Endothelial cell of umbilical vein (primary cell): Measurements from ENCODE around the gene TMEM121B. TPM values are rescaled to one million over a fixed set of nuclear protein-coding genes. Genes with fewer than 3 reads are reported as not detected.

ENCODE experiments used
- BruUV-seq: library from RNA; stranded (reverse); fragments of 400-500 nt; replicated peaks from 2 replicates; lab custom pipeline; 2021; lab: Mats Ljungman, UMichigan
- CTCF ChIA-PET: fragments of 300-600, 350-600 bp; sonication (Branson Sonifier 250); formaldehyde crosslinking; loops from one replicate; lab custom pipeline; 2021; ENCODE audit warnings: antibody characterized with exemption, inconsistent platforms; lab: Charles Lee
- POLR2A ChIA-PET: fragments of 300-600, 350-600 bp; sonication (Branson Sonifier 250); formaldehyde crosslinking; loops from one replicate; lab custom pipeline; 2021; ENCODE audit warnings: antibody characterized with exemption, inconsistent platforms; lab: Charles Lee
- DNase-seq: peaks from one replicate; pipeline ENCODE4 v3.0.0-alpha.2; 2011; ENCODE audit warnings: low read depth, low spot score
- FAIRE-seq: peaks from 2 replicates; lab custom pipeline; 2011; peaks lifted over from hg19 to GRCh38; lab: Jason Lieb, UNC
- H2AFZ ChIP-seq: 2 replicates; pipeline ENCODE4 v1.6.0; 2012; ENCODE audit warnings: low read depth, low read length, control low read depth, inconsistent platforms
- H3K27ac ChIP-seq: 2 replicates; pipeline ENCODE4 v1.5.1; 2011; ENCODE audit warnings: low read depth, mild to moderate bottlenecking, control low read depth, low read length, moderate library complexity; ENCODE audit not compliant: insufficient read depth
- H3K27me3 ChIP-seq, 2 experiments: 2 replicates each; pipeline versions ENCODE4 v1.6.0 to v1.6.1; 2011; ENCODE audit warnings: low read length in 2 of 2, mixed read lengths in 1 of 2; ENCODE audit not compliant: control insufficient read depth in 2 of 2, insufficient read depth in 2 of 2
- H3K36me3 ChIP-seq, 2 experiments: 2 replicates in 1 of 2; 3 replicates in 1 of 2; pipeline ENCODE4 v1.5.1; 2011; ENCODE audit warnings: low read length in 2 of 2, mild to moderate bottlenecking in 1 of 2, moderate library complexity in 1 of 2; ENCODE audit not compliant: control insufficient read depth in 2 of 2, insufficient read depth in 2 of 2; ENCODE audit errors: extremely low read depth in 1 of 2
- H3K4me1 ChIP-seq: 3 replicates; pipeline ENCODE4 v1.5.1; 2011; ENCODE audit warnings: mild to moderate bottlenecking, low read length; ENCODE audit not compliant: control insufficient read depth, insufficient read depth; ENCODE audit errors: extremely low read depth
- H3K4me2 ChIP-seq: 2 replicates; pipeline ENCODE4 v1.6.1; 2011; ENCODE audit warnings: low read length, control low read depth, mixed read lengths; ENCODE audit not compliant: insufficient read depth
- H3K4me3 ChIP-seq, 3 experiments: fragments of 200-600 bp in 1 of 3; sonication (generic), shearing (Covaris generic) in 1 of 3; replicated peaks in 1 of 3; 2 replicates each; pipeline ENCODE4 v1.5.1; 2011 to 2016; ENCODE audit warnings: control low read depth in 3 of 3, low read length in 3 of 3, mild to moderate bottlenecking in 2 of 3, inconsistent platforms in 1 of 3, low read depth in 1 of 3, moderate library complexity in 1 of 3; ENCODE audit not compliant: insufficient read depth in 1 of 3
- H3K79me2 ChIP-seq: 2 replicates; pipeline ENCODE4 v1.6.0; 2012; ENCODE audit warnings: low read length, inconsistent platforms; ENCODE audit not compliant: control insufficient read depth, insufficient read depth
- H3K9ac ChIP-seq: replicated peaks from 2 replicates; pipeline ENCODE3; 2011; ENCODE audit warnings: low read length, control low read depth; ENCODE audit not compliant: insufficient read depth; ENCODE audit errors: extremely low read depth
- H3K9me1 ChIP-seq: replicated peaks from 3 replicates; pipeline ENCODE4 v1.6.0; 2011; ENCODE audit warnings: mild to moderate bottlenecking, low read length; ENCODE audit not compliant: control insufficient read depth, insufficient read depth; ENCODE audit errors: extremely low read depth
- H3K9me3 ChIP-seq: replicated peaks from 2 replicates; pipeline ENCODE4 v1.5.1; 2012; ENCODE audit warnings: low read length, inconsistent platforms; ENCODE audit not compliant: control insufficient read depth, insufficient read depth
- H4K20me1 ChIP-seq: replicated peaks from 2 replicates; pipeline ENCODE3; 2011; ENCODE audit warnings: mild to moderate bottlenecking, low read length; ENCODE audit not compliant: control insufficient read depth, insufficient read depth; ENCODE audit errors: extremely low read depth
- EZH2 ChIP-seq: IDR thresholded peaks from 2 replicates; pipeline ENCODE4 v1.6.1; 2012; ENCODE audit warnings: borderline replicate concordance, low read depth, mild to moderate bottlenecking, moderate library complexity, low read length, inconsistent platforms; ENCODE audit not compliant: severe bottlenecking
- FOS ChIP-seq: IDR thresholded peaks from 2 replicates; pipeline ENCODE4 v1.6.1; 2011; ENCODE audit warnings: mild to moderate bottlenecking, low read length, moderate library complexity, borderline replicate concordance; ENCODE audit not compliant: insufficient read depth
- POLR2AphosphoS5 ChIP-seq: IDR thresholded peaks from 2 replicates; pipeline ENCODE4 v1.6.1; 2012; ENCODE audit warnings: low read depth, mild to moderate bottlenecking, control low read depth, low read length, moderate library complexity; ENCODE audit not compliant: insufficient read depth
- dilution Hi-C: fragments of 300-500 bp; cut with MboI; formaldehyde crosslinking; loops from one replicate; pipeline ENCODE4 v1.15.0; 2019; ENCODE audit warnings: low sequenced_read_pairs; ENCODE audit not compliant: extremely low pct_ligation_motif_present
- intact Hi-C: fragments of 100-400 bp; cut with micrococcal nuclease; formaldehyde crosslinking; loops from one replicate; pipeline ENCODE4 v1.10.0; 2022
- polyA plus RNA-seq, 4 experiments: library from polyadenylated mRNA; depleted of rRNA in 3 of 4; stranded (reverse) in 3 of 4; unstranded in 1 of 4; fragments of >200 nt; gene quantifications; 2 replicates each; pipeline versions ENCODE4 v1.2.1 to v1.2.3, GENCODE V29; 2011 to 2012; ENCODE audit warnings: missing spikeins in 1 of 4
- total RNA-seq: library from RNA; stranded (reverse); gene quantifications from 2 replicates; pipeline ENCODE4 v1.2.3, GENCODE V29; 2021
- TF ChIP-seq, protein P1 (sequence below), 2 donors: IDR thresholded peaks; 1 replicate in 1 of 2; 2 replicates in 1 of 2; pipeline ENCODE4 v1.5.1; 2011; ENCODE audit warnings: low read length in 2 of 2, mild to moderate bottlenecking in 2 of 2, moderate library complexity in 2 of 2, control low read depth in 1 of 2, inconsistent platforms in 1 of 2, low read depth in 1 of 2; ENCODE audit not compliant: insufficient read depth in 1 of 2; ENCODE audit errors: extremely low read depth in 1 of 2

The TMEM121B gene
- total and polyA plus RNA-seq, 2 donors (not counting 3 experiments of a cell fraction or from before 2014, with no cell fraction given), result 0.18 to 0.33 TPM

DNA sequence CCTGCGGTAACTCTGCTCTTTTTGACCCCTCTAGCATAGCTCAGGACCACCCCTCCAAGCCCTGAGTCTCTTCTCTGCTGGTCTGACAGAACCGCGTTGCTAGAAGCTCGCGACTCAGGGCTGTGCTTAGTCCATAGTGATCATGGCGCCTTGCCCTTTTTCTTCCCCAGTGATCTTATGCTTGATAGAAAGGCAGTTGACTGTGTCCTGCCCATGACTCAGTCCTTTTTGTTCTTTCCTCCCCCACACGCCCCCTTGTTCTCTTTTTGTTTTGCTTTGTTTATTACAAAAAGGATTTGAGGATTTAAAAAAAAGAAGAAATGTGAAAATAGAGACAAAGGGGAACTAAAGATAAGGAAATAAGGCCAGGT is 18.9 kb downstream of the TMEM121B start:
- CTCF ChIA-PET, result no interaction called here
- intact Hi-C loops, result no loop called here
- H3K27ac ChIP-seq, result no peak overlapping the region
- no peaks in the 10 kb centered on the region for H3K4me1 ChIP-seq
- dilution Hi-C loops, result no loop called here
- H2AFZ ChIP-seq, result no peak overlapping the region
- no peaks in the 10 kb centered on the region for H4K20me1 ChIP-seq
- no peak overlapping the region for H3K4me3 ChIP-seq
- H3K4me2 ChIP-seq, result no peak overlapping the region
- H3K9ac ChIP-seq, result no peak overlapping the region
- H3K79me2 ChIP-seq, result no peaks in the 10 kb centered on the region
- H3K9me3 ChIP-seq, result no peaks in the 10 kb centered on the region
- BruUV-seq, result no TSS peak
- H3K36me3 ChIP-seq, result peaks cover 5 to 32% of the 10 kb centered on the region in 2 experiments
- POLR2A ChIA-PET, result no interaction called here
- no peak for DNase-seq
- FAIRE-seq, result no peak
- H3K9me1 ChIP-seq, result no peaks in the 10 kb centered on the region
- H3K27me3 ChIP-seq, result no peaks in the 10 kb centered on the region
- TF ChIP-seq POLR2AphosphoS5, result no peak
- TF ChIP-seq, protein P1, sequence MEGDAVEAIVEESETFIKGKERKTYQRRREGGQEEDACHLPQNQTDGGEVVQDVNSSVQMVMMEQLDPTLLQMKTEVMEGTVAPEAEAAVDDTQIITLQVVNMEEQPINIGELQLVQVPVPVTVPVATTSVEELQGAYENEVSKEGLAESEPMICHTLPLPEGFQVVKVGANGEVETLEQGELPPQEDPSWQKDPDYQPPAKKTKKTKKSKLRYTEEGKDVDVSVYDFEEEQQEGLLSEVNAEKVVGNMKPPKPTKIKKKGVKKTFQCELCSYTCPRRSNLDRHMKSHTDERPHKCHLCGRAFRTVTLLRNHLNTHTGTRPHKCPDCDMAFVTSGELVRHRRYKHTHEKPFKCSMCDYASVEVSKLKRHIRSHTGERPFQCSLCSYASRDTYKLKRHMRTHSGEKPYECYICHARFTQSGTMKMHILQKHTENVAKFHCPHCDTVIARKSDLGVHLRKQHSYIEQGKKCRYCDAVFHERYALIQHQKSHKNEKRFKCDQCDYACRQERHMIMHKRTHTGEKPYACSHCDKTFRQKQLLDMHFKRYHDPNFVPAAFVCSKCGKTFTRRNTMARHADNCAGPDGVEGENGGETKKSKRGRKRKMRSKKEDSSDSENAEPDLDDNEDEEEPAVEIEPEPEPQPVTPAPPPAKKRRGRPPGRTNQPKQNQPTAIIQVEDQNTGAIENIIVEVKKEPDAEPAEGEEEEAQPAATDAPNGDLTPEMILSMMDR (IDR thresholded peaks at IDR 0.05; ENCODE audit: extremely low read depth in 1 of 2, insufficient read depth in 1 of 2, low read depth in 1 of 2, low read length in 2 of 2), result no peak

DNA sequence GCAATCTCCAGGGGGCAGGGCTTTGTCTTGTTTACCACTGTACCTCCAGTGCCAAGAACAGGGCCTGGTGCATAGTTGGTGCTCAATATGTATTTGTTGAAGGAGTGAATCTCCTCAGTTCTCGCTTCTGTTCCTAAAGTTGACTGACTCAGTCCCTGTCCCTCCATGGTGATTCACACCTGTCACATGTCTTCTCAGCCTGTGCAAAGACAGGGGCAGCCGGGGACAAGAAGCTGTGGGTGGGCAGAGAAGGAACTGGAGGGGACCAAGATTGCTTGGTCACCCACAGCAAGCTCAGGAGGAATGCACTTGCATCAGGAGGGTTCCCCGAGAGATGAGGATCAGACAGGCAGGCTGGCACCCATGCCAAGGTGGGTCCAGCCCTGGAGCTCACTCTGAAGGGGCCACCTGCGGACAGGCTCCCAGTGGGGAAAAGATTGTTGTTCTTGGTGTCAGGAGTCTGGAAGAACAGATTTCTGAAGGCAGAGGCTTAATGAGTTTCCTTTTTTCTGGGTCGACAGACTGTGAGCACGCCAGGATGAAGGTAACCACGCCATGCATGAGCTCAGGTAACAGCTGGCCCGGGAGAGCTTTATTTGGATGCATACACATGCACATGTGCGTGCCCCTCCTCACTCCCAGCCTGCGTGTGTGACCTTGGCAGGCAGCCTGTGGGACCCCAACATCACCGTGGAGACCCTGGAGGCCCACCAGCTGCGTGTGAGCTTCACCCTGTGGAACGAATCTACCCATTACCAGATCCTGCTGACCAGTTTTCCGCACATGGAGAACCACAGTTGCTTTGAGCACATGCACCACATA is 19.5 kb downstream of the TMEM121B start:
- DNase-seq, result no peak
- Histone ChIP-seq H3K27me3 (no peaks in the 10 kb centered on the region), H3K9me1 (no peaks in the 10 kb centered on the region), H4K20me1 (no peaks in the 10 kb centered on the region), H3K9me3 (no peaks in the 10 kb centered on the region), H3K9ac (no peak overlapping the region), H2AFZ (no peak overlapping the region), H3K36me3 (peaks cover 5 to 32% of the 10 kb centered on the region in 2 experiments), H3K79me2 (no peaks in the 10 kb centered on the region), H3K4me1 (no peaks in the 10 kb centered on the region), H3K4me2 (no peak overlapping the region), H3K4me3 (no peak overlapping the region), H3K27ac (no peak overlapping the region)
- BruUV-seq, result no TSS peak
- dilution Hi-C loops (no loop called here), intact Hi-C loops (no loop called here)
- ChIA-PET CTCF (no interaction called here), POLR2A (no interaction called here)
- FAIRE-seq, result no peak
- TF ChIP-seq EZH2 (no peak), FOS (no peak)
